K562 (cell line): Measurements from ENCODE around the gene GNB2. TPM values are rescaled to one million over a fixed set of nuclear protein-coding genes. Genes with fewer than 3 reads are reported as not detected.

Source experiments
- ATAC-seq: fragments of 200-7000 bp; cut with Tn5 transposase; 3 replicates; pipeline ENCODE4 v1.9.1; 2020; ENCODE audit warnings: moderate library complexity
- BruUV-seq: library from RNA; stranded (reverse); fragments of 400-500 nt; replicated peaks from 2 replicates; lab custom pipeline; 2021; lab: Mats Ljungman, UMichigan
- CTCF ChIA-PET: fragments of 300-600 bp; formaldehyde crosslinking; extraction: SDS; loops from one replicate; lab custom pipeline; 2021; ENCODE audit warnings: low intra/inter-chr PET ratio; lab: Yijun Ruan, JAX
- POLR2A ChIA-PET: fragments of 300-600, 350-650 bp; sonication (Branson Sonifier 250); formaldehyde crosslinking; extraction: SDS; loops from one replicate; lab custom pipeline; 2021; ENCODE audit warnings: antibody characterized with exemption, inconsistent platforms; lab: Yijun Ruan, JAX
- DNase-seq, 4 experiments: peaks; one replicate each; pipeline versions ENCODE4 v3.0.0 to v3.0.0-alpha.2; 2011 to 2018; ENCODE audit warnings: low spot score in 3 of 4, mixed read lengths in 3 of 4; ENCODE audit errors: extremely low read depth in 1 of 4
- FAIRE-seq: peaks from 2 replicates; lab custom pipeline; 2011; peaks lifted over from hg19 to GRCh38; lab: Jason Lieb, UNC
- H2AFZ ChIP-seq: 2 replicates; pipeline ENCODE4 v1.6.0; 2011; ENCODE audit warnings: low read depth, low read length, control low read depth, inconsistent platforms
- H3K27ac ChIP-seq: fragments of 200-600 bp; 3 replicates; pipeline ENCODE4 v1.8.0; 2011; ENCODE audit warnings: low read depth, mild to moderate bottlenecking, control low read depth, inconsistent platforms, low read length, moderate library complexity, mixed read lengths; ENCODE audit errors: extremely low read depth
- H3K27me3 ChIP-seq, 2 experiments: fragments of 300-600 bp in 1 of 2; 2 replicates in 1 of 2; 3 replicates in 1 of 2; pipeline versions ENCODE4 v1.6.0 to v1.8.0; 2011; ENCODE audit warnings: inconsistent platforms in 2 of 2, low read length in 2 of 2, mild to moderate bottlenecking in 1 of 2, mixed read lengths in 1 of 2, moderate library complexity in 1 of 2; ENCODE audit not compliant: control insufficient read depth in 2 of 2, insufficient read depth in 2 of 2
- H3K36me3 ChIP-seq: fragments of 300-600 bp; 3 replicates; pipeline ENCODE4 v1.8.0; 2011; ENCODE audit warnings: mild to moderate bottlenecking, low read length, inconsistent platforms; ENCODE audit not compliant: control insufficient read depth, insufficient read depth
- H3K4me1 ChIP-seq, 2 experiments: fragments of 200-600 bp in 1 of 2; replicated peaks in 1 of 2; 2 replicates in 1 of 2; 3 replicates in 1 of 2; pipeline versions ENCODE4 v1.5.1 to v1.8.0; 2011; ENCODE audit warnings: inconsistent platforms in 2 of 2, low read length in 2 of 2, mild to moderate bottlenecking in 1 of 2, mixed read lengths in 1 of 2, moderate library complexity in 1 of 2; ENCODE audit not compliant: control insufficient read depth in 2 of 2, insufficient read depth in 2 of 2
- H3K4me2 ChIP-seq: 2 replicates; pipeline ENCODE4 v1.6.1; 2011; ENCODE audit warnings: low read length, control low read depth, inconsistent platforms, mixed read lengths; ENCODE audit not compliant: insufficient read depth
- H3K4me3 ChIP-seq: fragments of 200-600 bp; sonication (generic), shearing (Covaris generic); 2 replicates; pipeline ENCODE4 v1.5.1; 2016; ENCODE audit warnings: control low read depth, inconsistent platforms
- H3K79me2 ChIP-seq: fragments of 200-600 bp; 3 replicates; pipeline ENCODE4 v1.8.0; 2011; ENCODE audit warnings: low read length, inconsistent platforms; ENCODE audit not compliant: control insufficient read depth, insufficient read depth
- H3K9ac ChIP-seq, 2 experiments: 2 replicates each; pipeline versions ENCODE4 v1.6.0 to v1.6.1; 2011; ENCODE audit warnings: low read depth in 2 of 2, low read length in 2 of 2, control low read depth in 1 of 2, inconsistent platforms in 1 of 2, mild to moderate bottlenecking in 1 of 2, mixed read lengths in 1 of 2; ENCODE audit not compliant: insufficient read depth in 1 of 2
- H3K9me1 ChIP-seq: one replicate; pipeline ENCODE4 v1.6.0; 2011; ENCODE audit warnings: inconsistent platforms, mild to moderate bottlenecking, low read length, moderate library complexity; ENCODE audit not compliant: control insufficient read depth, insufficient read depth
- H3K9me3 ChIP-seq: replicated peaks from 2 replicates; pipeline ENCODE4 v1.5.1; 2011; ENCODE audit warnings: low read depth, low read length, inconsistent platforms; ENCODE audit not compliant: control insufficient read depth, insufficient read depth
- H4K20me1 ChIP-seq: replicated peaks from 2 replicates; pipeline ENCODE4 v1.6.1; 2011; ENCODE audit warnings: low read length, inconsistent platforms, mixed read lengths; ENCODE audit not compliant: control insufficient read depth, insufficient read depth
- CREB1 ChIP-seq, 2 experiments: sonication (generic) in 1 of 2; formaldehyde crosslinking in 1 of 2; IDR thresholded peaks; 2 replicates each; pipeline versions ENCODE4 v1.6.1 to v1.8.0; 2012 to 2022; ENCODE audit warnings: inconsistent platforms in 1 of 2, mild to moderate bottlenecking in 1 of 2, missing genetic modification reagents in 1 of 2, moderate library complexity in 1 of 2
- ETV6 ChIP-seq, 3 experiments: fragments of 150-350 bp in 1 of 3; sonication (generic) in 1 of 3; formaldehyde crosslinking in 1 of 3; IDR thresholded peaks; 2 replicates each; pipeline versions ENCODE4 v1.6.1 to v1.8.0; 2014 to 2022; ENCODE audit warnings: borderline replicate concordance in 2 of 3, low read depth in 2 of 3, antibody characterized with exemption in 1 of 3, low read length in 1 of 3, mild to moderate bottlenecking in 1 of 3, missing genetic modification reagents in 1 of 3
- JUND ChIP-seq, 2 experiments: IDR thresholded peaks; 2 replicates in 1 of 2; 3 replicates in 1 of 2; pipeline ENCODE4 v1.6.1; 2011; ENCODE audit warnings: borderline replicate concordance in 2 of 2, low read depth in 2 of 2, low read length in 2 of 2, improper control_type of control experiment in 1 of 2, missing biosample characterization in 1 of 2, missing genetic modification characterization in 1 of 2, missing genetic modification reagents in 1 of 2
- MAX ChIP-seq: sonication (generic); formaldehyde crosslinking; IDR thresholded peaks from 2 replicates; pipeline ENCODE4 v1.9.0; 2022; ENCODE audit warnings: mild to moderate bottlenecking, missing genetic modification reagents
- NFXL1 ChIP-seq: fragments of 450-650 bp; formaldehyde crosslinking; IDR thresholded peaks from 2 replicates; pipeline ENCODE4 v1.4.0; 2021; ENCODE audit warnings: mild to moderate bottlenecking
- ZFPM2 ChIP-seq: fragments of 250-450 bp; sonication (Bioruptor Pico); IDR thresholded peaks from 2 replicates; pipeline ENCODE4 v1.5.1; 2022; ENCODE audit warnings: mild to moderate bottlenecking
- ZNF311 ChIP-seq: fragments of 250-450 bp; sonication (Bioruptor Pico); IDR thresholded peaks from 2 replicates; pipeline ENCODE4 v1.4.0; 2020; ENCODE audit warnings: mild to moderate bottlenecking, moderate library complexity
- ZNF609 ChIP-seq: sonication (generic); formaldehyde crosslinking; IDR thresholded peaks from 2 replicates; pipeline ENCODE4 v1.8.1; 2023; ENCODE audit warnings: missing genetic modification reagents, mild to moderate bottlenecking, borderline replicate concordance
- ZNF639 ChIP-seq, 2 experiments: fragments of 200-800 bp in 1 of 2; sonication (Bioruptor generic) in 1 of 2; sonication (generic) in 1 of 2; formaldehyde crosslinking in 1 of 2; IDR thresholded peaks in 1 of 2; conservative IDR thresholded peaks in 1 of 2; 2 replicates each; pipeline versions ENCODE4 v1.5.0 to v1.6.1; 2016 to 2020; ENCODE audit warnings: missing compliant biosample characterization in 1 of 2, missing genetic modification characterization in 1 of 2, missing genetic modification reagents in 1 of 2
- ZNF780A ChIP-seq: fragments of 250-450 bp; sonication (Bioruptor Pico); IDR thresholded peaks from 2 replicates; pipeline ENCODE4 v1.5.0; 2021; ENCODE audit warnings: mild to moderate bottlenecking
- WGBS: fragments of 100-300 bp; shearing (Covaris generic); methylation state at CpG from one replicate; pipeline ENCODE4 v1.1.6; 2016; ENCODE audit warnings: low coverage, mixed read lengths; ENCODE audit not compliant: insufficient coverage; ENCODE audit errors: missing lambda C conversion rate; 5-methylcytosine and 5-hydroxymethylcytosine counted together
- in situ Hi-C: fragments of 300-500 bp; cut with MboI; formaldehyde crosslinking; loops from 4 replicates; pipeline ENCODE4 v1.15.0; 2018; ENCODE audit warnings: inconsistent platforms, mixed read lengths
- intact Hi-C: fragments of 100-400 bp; cut with micrococcal nuclease; formaldehyde crosslinking; loops from 2 replicates; pipeline ENCODE4 v1.14.2; 2022
- polyA plus RNA-seq, 8 experiments: library from polyadenylated mRNA; depleted of rRNA in 4 of 8; stranded (reverse) in 5 of 8; unstranded in 3 of 8; fragments of >200 nt; fragmentation: Nextera tagmentation in 2 of 8; fragmentation: Illumina TruSeq in 1 of 8; extraction: Ambion mirVana in 2 of 8; extraction: Trizol in 1 of 8; gene quantifications; 2 replicates each; pipeline versions ENCODE4 v1.2.1 to v1.2.3, GENCODE V29; 2011 to 2014; ENCODE audit warnings: inconsistent platforms in 1 of 8, missing spikeins in 1 of 8
- total RNA-seq, 7 experiments: library from RNA; depleted of rRNA in 6 of 7; stranded (reverse); fragments of >200 nt in 6 of 7; fragmentation: Illumina TruSeq in 2 of 7; extraction: Trizol in 2 of 7; gene quantifications; 2 replicates each; pipeline versions ENCODE4 v1.2.1 to v1.2.3, GENCODE V29; 2011 to 2021; ENCODE audit warnings: low replicate concordance in 1 of 7

The GNB2 gene
- total and polyA plus RNA-seq, 9 of the 15 experiments (the other 6 are each of a cell fraction or from before 2014, with no cell fraction given), result 0.65 to 320 (median 104) TPM

GRCh38 chr7:100705753-100706671 lies 32.5 kb downstream of the GNB2 start, which contains the start of gene POP7:
Gene POP7 (plus strand): TSS chr7:100706121. CDS start chr7:100706831, 710 bp downstream.
- H3K9me1 ChIP-seq, result no peaks in the 10 kb centered on the region
- in situ Hi-C loops, result loop anchor here (5.0 kb wide), 1 partner anchor 146 kb away; the partner anchor contains the start of gene SLC12A9
- peak; percentile 96 for FAIRE-seq
- TF ChIP-seq CREB1 (IDR thresholded peaks at IDR 0.05), result peak; percentile 90
- TF ChIP-seq CREB1 (CRISPR knock-in tag; IDR thresholded peaks at IDR 0.05), result peak; percentile 95
- TF ChIP-seq ZFPM2 (CRISPR knock-in tag), result no peak
- peak; percentile 8; the same call in 1 of the 2 replicates for TF ChIP-seq ZNF609 (CRISPR knock-in tag)
- TF ChIP-seq ETV6 (IDR thresholded peaks at IDR 0.05; ENCODE audit: borderline replicate concordance in 1 of 2, low read depth in 2 of 2, low read length in 1 of 2), result no peak
- TF ChIP-seq ETV6 (CRISPR knock-in tag; IDR thresholded peaks at IDR 0.05; ENCODE audit: borderline replicate concordance), result no peak
- no peak; the same call in 1 of the 2 replicates for TF ChIP-seq JUND (IDR thresholded peaks at IDR 0.05; ENCODE audit: borderline replicate concordance, low read depth, low read length)
- TF ChIP-seq JUND (tag; IDR thresholded peaks at IDR 0.05; ENCODE audit: borderline replicate concordance, low read depth, low read length), result 0 out of 3 replicates have a peak, but pooled peaks have one; percentile 6
- TF ChIP-seq NFXL1 (CRISPR knock-in tag), result no peak
- TF ChIP-seq ZNF639 (CRISPR knock-in tag; conservative IDR thresholded peaks at IDR 0.05 in 1 of 2, IDR thresholded peaks at IDR 0.05 in 1 of 2), result peak in 1 of 2 experiments; percentile 65; a peak in 1 of 4 replicates
- TF ChIP-seq ZNF780A (CRISPR knock-in tag), result no peak
- TF ChIP-seq MAX (CRISPR knock-in tag), result peak; percentile 89
- no peak for TF ChIP-seq ZNF311 (CRISPR knock-in tag)

More at GRCh38 chr7:100705753-100706671, 32.5 kb downstream of the GNB2 start, which contains the start of gene POP7:
- Histone ChIP-seq H3K27ac (peak within 1 kb of the TSS; percentile 83), H3K79me2 (peaks cover 25% of the 10 kb centered on the region), H3K4me1 (peaks cover 6 to 27% of the 10 kb centered on the region in 2 experiments; a peak in 4 of 5 replicates), H3K27me3 (0 out of 5 replicates have a peak, but pooled peaks cover 3 to 4% of the 10 kb centered on the region in 2 experiments), H3K9ac (peak within 1 kb of the TSS; percentile 83 to 96), H3K9me3 (no peaks in the 10 kb centered on the region), H3K4me3 (peak within 1 kb of the TSS; percentile 66), H3K36me3 (peaks cover 22% of the 10 kb centered on the region), H2AFZ (peak within 1 kb of the TSS; percentile 96), H3K4me2 (peak within 1 kb of the TSS; percentile 98), H4K20me1 (0 out of 2 replicates have a peak, but pooled peaks cover 4% of the 10 kb centered on the region)
- ChIA-PET POLR2A (interaction anchor here (0.5 to 2.8 kb wide), 32 partner anchors 9 to 1186 kb away, joined by 3 to 11 read pairs (median 4); partner anchors contain the start of genes FBXO24, GNB2, LRCH4 and MOSPD3), CTCF (interaction anchor here (1.2 to 2.4 kb wide), 4 partner anchors 19 to 354 kb away, joined by 3 to 22 read pairs (median 10); partner anchors contain the start of gene SLC12A9)
- TSS peak; percentile 89 for BruUV-seq
- peak; percentile 96 to 100 (median 98) for DNase-seq
- intact Hi-C loops, result loop anchor here (1.0 to 5.0 kb wide), 3 partner anchors 19 to 146 kb away; partner anchors contain the start of gene SLC12A9
- peak; percentile 97 for ATAC-seq
- under 1% methylated on average over 82 of the region's 86 CpGs for WGBS
